GM21526 (cell line): ENCODE measurements around the gene RUBCN.

Source experiments
- ATAC-seq: cut with Tn5 transposase; IDR thresholded peaks from one replicate; pipeline ENCODE4 v1.9.1; 2021; ENCODE audit warnings: moderate library complexity; ENCODE audit not compliant: unreplicated experiment, low FRiP score

RUBCN gene

DNA sequence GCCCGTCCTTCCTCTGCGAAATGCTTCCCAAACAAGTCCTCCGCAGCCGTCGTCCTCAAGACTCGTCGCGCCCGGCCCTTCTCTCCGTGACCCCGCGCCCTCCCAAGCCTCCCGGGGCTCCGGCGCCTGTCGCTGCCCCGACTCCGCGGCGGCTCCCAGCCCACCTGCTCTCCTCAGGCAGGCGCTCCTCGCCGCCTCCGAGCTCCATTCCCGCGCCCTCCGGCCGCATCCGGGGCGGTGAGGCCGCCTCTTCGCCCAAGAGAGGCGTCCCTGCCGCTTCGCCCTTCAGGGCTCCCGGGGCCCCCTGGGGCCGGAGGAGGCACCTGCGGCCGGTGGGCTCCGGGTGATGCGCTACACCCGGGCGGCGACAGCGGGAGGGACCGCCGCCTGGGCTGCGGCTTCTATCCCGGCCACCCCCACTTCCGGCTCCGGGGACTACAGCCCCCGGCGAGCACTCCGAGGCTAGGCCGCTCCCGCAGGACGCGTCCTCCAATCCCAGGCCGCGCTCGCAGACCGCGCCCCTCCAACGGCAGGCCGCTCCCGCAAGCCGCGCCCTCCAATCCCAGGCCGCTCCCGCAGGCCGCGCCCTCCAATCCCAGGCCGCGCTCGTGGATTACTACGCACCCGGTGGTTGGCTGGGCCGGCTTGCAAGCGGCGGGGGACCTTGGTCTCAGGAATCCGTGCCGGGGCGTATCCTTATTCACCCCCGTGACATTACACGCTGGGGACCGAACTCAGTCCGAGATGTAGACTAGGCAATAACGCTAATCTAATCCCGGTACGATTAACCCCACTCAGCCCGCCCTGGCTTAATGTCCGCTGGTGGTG is at the start of gene RUBCN:
TSS of gene RUBCN (minus strand) at position 414 of the 828 bp plus-strand sequence. CDS start at position 229, 185 bp downstream.
- peak; percentile 75 for ATAC-seq

DNA sequence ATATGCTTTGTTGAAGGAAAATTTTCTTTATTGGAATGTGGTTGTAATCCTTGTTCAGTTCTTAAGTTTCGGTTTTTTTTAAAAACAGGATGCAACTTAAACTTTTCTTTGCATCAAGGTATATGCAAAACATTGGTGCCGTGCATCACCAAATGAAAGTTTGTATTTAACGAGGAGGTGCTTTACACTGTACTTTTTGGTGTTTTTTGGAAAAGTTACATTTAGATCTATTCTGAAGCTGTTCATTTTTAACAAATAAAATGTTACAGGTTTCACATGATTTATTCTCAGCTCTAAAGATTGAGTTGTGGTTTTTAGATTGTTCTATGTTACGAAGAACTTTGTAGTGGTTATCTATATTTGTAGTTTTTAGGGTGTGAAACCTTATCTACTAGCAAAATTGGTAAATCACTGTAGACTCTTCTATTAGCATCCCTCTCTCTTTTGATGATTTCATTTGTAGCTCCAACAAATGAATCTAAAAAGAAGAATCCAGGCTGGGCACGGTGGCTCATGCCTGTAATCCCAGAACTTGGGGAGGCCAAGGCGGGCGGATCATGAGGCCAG is 47.4 kb upstream of the RUBCN start:
- ATAC-seq: no peak

DNA sequence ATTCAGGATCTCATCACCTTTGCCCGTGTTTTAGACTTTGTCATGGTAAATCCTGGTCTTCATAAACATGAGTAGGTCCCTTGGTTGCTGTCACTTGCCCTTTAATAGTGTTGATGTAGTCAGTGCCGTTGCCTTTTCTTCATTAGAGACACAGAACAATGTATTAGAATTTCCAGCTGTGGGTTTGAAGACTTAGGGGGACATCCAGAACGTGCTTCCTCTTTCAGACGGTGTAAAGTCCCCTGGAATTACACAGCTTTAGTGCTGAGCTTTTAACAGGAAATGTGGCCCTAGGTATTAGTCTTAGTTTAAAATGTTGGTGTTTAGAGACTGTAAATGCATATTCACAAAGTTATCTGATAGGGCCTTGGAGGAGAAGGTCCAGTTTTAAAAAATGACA is 45.5 kb upstream of the RUBCN start:
- ATAC-seq: no peak

DNA sequence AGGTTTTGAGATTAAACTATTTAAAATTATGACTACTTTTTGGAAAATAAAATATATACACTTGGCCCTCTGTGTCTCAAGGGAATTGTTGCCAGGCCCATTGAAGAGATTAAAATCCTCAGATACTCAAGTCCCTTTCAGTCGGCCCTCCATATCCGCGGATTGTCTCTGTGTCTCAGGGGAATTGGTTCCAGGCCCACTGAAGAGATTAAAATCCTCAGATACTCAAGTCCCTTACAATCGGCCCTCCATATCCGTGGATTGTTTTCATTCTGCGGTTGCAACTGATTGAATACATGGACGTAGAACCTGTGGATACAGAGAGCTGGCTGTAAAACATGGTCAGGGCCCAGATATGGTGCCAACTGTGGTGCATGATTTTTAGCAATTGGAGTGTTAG is 38.6 kb upstream of the RUBCN start:
- no peak for ATAC-seq

DNA sequence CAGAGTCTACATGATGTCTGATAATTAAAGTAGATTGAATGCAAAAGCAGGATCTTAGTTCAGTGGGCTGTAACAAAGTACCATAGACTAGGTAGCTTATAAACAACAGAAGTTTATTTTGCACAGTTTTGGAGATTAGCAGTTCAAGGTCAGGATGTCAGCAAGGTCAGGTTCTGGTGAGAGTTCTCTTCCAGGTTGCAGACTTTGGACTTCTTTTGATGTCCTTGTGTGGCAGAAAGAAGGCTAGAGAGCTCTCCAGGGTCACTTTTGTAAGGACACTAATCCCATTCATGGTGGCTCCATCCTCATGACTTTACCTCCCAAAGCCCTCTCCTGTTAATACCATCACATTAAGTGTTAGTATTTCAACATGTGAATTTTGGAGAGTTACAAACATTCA is 25.1 kb upstream of the RUBCN start:
- ATAC-seq: no peak

DNA sequence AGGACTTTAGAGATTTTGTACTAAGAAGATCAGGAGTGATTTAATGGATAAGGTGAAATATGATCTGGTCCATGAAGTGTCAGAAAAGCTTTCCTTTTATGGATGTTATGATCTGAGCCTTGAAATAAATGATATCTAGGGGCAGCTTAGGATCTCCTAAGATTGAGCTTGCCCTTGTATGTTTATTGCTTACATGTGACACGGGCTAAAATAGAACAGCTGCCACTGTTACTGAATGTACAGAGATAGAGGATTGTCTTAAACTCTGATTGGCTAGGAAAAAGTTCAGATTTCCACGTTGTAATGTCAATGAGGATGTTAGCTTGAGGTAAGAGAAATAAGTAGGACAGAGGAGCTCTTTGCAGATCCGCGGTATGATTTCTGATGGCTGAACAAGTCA is 21.8 kb upstream of the RUBCN start:
- ATAC-seq: no peak

DNA sequence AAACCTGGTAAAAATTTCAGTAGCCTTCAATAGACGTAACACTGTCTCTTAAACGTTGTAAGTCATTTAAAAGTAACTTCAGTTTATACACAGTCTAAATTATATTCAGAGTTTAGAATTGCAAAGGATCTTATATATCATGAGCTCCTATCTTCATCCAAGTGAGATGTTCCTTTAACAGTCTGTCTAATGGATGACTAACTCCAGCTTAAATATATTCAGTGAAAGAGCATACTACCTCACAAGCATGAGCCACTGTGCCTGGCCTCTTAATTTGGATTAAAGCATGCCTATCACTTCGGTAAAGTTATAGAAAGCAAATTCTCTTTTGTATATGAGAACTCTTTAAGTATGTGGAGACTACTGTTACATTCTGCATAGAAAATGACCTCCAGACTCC is 20.0 kb upstream of the RUBCN start:
- no peak for ATAC-seq

DNA sequence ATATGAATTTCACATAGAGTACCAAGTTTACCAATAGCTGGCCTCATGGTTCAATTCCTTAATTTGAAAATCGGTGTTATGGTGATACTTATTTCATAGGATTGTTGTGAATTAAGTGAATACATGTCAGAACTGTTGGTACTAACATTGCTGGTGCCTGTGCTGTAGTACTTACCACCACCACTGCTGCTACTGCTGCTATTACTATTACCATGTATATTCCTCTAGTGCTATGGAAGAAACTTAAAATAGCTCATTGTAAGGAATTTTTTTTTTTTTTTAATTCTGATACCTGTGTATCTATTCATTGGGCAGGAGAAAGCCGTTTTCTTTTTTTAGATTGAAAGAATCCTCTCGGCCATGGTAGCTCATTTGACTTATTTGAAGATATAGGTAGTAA is 16.6 kb upstream of the RUBCN start:
- no peak for ATAC-seq

DNA sequence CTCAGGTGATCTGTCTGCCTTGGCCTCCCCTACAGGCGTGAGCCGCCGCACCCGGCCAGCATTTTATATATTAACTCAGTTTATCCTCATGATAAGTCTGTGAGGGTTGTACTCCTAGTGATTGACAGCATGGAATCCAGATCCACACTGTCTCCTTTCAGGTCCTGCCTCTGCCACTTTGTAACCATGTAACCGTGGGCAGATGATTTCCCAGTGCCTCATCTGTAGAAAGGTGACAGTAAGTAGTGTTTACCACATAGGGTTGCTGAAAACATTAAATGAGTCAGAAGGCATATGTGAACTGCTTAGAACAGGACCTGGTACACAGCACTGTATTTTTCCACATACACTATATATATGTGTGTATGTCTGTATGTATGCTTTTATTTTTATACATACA is 15.4 kb upstream of the RUBCN start:
- no peak for ATAC-seq

DNA sequence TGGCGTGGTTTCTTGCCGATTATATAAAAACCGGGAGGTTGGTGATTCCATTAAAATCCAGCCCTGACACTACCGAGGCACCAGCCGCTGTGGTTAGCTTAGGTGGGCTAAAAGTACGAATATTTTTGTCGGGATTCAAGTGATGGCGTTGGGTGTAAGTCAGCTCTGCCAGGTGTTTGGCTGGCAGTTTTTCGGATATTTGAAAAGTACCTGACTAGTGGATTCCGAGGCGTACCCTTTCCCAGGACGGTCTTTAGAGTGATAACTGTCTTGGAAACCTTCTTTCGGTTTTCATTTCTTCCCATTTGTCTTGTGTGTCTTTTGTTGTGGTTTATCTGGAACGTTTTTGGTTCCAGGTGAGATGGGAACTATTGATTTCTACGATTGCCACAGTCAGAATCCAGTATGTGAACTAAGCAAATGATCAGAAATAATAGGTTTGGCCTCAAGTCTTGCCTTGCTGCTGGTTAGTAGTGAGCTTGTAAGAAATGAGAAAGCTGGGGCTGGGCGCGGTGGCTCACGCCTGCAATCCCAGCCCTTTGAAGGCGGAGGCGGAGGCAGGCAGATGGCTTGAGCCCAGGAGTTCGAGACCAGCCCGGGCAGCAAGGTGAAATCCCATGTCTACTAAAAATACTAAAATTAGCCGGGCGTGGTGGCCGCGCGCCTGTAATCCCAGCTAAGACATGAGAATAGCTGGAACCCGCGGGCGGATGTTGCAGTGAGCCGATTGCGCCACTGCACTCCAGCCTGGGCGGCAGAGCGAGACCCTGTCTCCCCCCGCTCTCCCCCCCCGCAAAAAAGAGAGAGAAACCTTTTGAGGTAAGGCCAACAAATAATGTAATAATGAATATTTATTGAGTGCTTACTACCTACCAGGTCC is 14.4 kb upstream of the RUBCN start:
- ATAC-seq: no peak

DNA sequence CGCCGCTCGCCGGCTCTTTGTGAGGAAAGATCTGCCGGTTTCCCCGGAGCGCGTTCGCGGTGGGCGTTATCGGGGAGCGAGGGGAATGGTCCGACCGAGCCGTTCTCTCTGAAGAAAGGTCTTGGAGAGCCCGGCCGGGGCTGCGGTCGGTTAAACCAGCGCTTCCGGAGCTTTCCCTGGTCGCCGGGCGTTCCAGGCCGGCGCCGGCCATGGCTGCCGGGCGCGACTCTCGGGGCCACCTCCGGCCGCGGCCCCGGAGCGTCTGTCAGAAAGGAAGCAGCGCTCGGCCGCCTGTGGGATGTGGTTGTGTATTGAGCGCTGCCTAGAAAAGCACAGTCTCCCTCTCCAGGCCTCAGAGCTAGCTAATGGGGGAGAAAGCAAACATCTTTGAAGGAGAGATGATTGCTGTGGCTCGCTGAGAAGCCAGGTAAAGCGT is 13.7 kb upstream of the RUBCN start:
- ATAC-seq: peak; percentile 49

DNA sequence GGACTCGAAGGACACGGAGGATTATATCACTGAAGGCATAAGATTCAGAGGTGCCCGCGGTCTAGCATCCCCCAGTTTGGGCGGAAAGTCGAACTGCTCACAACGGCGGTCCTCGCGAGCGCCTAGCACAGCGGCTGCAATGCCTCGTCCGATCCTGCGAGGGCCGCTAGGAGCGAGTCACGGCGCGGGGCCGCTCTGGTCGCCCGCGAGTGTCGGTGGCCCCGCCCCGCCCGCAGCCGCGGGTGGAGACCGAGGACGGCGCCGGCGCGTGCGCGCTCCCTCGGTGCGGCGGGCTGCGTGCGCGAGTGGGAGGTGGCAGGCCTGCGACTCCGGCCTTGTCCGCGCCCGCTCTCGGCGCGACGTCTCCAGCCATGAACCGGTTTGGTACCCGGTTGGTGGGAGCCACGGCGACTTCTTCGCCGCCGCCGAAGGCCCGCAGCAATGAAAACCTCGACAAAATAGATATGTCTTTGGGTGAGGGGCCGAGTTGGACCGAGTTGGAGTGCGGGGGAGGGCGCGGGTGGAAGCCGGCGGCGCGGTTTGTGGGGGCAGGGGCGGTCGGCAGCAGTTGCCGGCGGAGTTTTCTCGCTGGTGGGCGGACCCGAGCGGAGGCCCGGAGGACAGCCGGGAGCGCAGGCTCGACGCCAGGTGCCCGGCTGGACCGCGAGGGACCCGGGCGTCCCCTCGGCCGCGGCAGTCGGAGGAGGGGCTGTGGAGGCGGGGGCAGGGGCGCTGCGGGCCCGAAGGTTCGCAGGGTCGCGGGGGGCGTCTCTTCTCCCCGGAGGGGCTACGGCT is 13.1 kb upstream of the RUBCN start, which contains the start of gene FYTTD1:
TSS of gene FYTTD1 (plus strand) at position 283 of the 795 bp plus-strand sequence. CDS start at position 372, 89 bp downstream.
- peak; percentile 74 for ATAC-seq

DNA sequence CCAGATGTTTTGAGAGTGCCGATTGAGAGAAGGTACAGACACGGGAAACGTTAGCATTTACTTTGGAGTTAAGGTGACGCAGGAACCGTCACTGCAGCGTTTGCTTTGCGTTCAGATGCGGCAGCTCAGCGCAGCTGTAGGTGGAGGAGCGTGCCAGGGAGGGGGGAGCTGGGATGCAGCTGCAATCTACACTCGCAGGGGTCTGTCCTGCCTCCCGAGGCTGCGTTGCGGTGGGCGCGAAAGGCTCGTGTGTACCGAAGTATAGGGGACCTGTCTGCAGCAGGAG is 12.6 kb upstream of the RUBCN start:
- ATAC-seq: peak; percentile 33

DNA sequence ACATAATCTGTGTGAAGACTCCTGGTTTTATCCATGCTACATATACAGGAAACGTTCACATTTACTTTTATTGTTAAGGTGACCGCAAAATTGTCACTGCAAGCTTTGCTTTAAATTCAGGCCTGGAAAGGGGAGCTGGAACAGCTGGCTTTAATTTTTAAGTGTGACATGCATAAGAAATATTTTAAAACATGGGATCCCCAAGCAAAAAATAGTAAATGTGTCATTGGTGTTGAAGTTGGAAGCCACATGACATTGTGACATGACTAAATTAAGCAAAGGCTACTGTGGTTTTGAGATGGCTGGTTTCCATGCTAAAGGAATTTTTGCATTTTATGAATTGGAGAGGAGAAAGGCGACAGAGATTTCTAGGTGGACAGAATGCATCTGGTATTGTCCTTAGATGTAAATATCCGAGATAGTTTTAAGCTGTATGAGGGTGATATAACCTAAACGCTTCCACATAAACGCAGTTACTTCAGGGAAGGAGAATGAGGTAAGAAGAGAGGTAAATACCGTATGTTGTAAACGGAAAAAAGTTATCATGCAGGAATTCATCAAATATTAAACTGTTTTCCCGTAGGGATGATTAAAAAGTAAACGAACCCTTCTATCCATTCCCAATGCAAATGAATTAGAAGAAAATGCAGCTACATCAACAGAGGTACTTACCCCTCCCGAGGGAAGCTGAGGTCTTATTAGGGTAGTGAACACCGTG is 12.1 kb upstream of the RUBCN start:
- no peak for ATAC-seq

DNA sequence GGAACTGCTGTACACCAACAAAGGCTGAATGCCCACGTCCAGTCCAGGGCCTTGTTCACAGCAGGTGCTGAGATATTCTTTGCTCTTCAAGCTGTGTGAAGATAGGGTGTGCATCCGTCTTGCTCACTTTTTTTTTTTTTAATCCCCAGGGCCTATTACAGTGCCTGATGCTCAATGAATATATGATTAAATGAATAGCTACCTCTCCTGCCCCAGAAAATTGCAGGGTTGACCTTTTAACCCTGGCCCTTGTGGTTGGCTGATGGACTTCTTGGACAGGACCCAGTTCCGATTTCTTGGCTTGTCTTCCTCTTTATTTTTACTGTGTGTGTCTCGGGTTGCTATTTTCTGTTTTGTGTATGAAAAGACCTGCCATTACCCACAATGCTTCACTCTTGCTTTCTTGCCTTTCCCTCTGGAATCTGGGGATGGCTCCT is 10.1 kb upstream of the RUBCN start:
- no peak for ATAC-seq

DNA sequence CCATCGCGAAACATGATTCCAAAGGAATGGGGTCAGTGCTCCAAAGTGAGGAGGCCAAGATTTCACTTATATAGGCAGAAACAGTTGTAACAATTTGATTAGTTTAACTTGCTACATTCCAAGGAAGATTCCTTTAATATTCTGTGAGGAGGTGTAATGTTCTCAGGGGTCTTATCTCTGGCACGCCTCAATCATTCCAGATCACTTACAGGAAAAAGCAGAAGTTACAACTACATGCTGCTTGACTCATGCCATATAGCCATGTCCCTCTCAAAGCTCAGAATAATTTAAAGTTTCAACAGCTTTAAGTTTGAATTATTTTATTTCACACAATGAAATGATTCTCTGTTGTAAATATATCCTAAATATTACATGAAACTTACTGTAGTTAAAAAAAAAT is 9.5 kb upstream of the RUBCN start:
- ATAC-seq: no peak

DNA sequence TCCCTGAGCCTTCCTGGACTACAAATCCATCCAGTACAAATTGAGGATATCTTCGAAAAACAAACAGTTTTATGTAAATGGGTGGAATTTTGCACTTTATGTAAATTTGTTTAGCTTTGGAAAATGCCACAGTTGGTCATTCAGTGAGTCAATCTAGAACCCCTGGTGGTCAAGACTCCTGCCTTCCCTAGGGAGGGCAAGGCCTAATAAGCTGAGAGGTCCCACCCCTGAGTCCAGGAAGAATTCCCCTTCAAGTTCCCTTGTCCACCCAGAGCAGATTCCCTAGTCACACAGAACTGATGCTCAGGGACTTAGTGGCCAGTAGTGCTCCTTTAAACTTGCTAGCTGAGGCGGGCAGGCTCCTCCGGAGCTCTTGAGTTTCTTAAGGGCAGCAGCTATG is 6.1 kb upstream of the RUBCN start:
- ATAC-seq: no peak

DNA sequence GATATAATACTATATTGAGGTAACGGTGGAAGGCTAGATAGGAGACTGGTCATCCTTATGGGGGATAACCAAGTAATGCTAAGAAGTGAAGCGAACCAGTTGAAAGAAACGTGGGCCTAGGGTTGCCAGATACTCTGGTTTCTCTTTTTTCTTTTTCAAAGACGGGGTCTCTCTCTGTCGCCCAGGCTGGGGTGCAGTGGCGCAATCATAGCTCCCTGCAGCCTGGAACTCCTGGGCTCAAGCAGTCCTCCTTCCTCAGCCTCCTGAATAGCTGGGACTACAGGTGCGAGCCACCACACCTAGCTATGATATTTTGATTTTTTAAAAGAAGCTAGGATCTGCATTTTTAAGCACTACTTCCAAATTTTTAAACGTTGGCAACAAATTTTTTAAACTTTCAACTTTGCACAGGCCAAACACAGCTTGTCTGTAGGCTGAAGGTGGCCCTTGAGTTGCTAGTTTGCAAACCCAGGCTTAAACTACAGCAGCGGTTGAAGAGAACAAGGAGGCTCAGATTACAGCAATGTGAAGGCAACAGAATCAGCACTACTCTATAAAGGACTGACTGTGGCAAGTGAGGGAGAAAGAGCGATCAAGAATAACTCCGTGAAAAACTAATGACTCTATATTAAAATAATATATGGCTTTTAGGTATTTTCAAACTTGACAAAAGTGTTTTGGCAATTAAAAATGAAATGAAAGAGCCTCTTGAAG is 1.2 kb upstream of the RUBCN start:
- no peak for ATAC-seq

DNA sequence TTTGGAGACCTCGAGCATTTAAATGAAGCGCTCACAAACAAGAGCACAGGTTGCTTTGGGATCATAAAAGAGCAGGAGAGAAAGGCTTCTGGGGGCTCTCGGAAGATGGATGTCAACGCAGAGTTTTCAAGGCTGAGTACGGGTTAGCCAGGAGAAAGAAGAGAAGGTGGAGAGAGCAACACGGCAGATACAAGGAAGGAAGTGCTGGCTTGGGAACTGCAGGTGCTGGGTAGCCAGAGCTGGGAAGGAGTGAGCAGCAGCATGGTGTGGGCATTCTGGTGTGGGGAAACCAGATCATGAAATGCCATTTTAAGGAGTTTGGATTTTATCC is 580 bp upstream of the RUBCN start:
- ATAC-seq: no peak
